WTC11 (cell line): ENCODE results near the gene FLT1. TPM values are rescaled to one million over a fixed set of nuclear protein-coding genes. Genes with fewer than 3 reads are reported as not detected.
A peak's percentile ranks its signal among the peaks of the same experiment; 100 is the strongest.

Experiments
- CBFB ChIP-seq: sonication (generic); formaldehyde crosslinking; IDR thresholded peaks from 2 replicates; pipeline ENCODE4 v1.8.1; 2022; ENCODE audit warnings: mild to moderate bottlenecking, low read depth, missing genetic modification reagents
- CREB1 ChIP-seq: sonication (generic); formaldehyde crosslinking; IDR thresholded peaks from 2 replicates; pipeline ENCODE4 v1.8.0; 2023; ENCODE audit warnings: mild to moderate bottlenecking, missing genetic modification reagents
- ELF4 ChIP-seq: sonication (generic); formaldehyde crosslinking; IDR thresholded peaks from 2 replicates; pipeline ENCODE4 v1.8.1; 2022; ENCODE audit warnings: low read depth, mild to moderate bottlenecking, moderate library complexity, missing genetic modification reagents
- EMX1 ChIP-seq: fragments of 250-450 bp; sonication (Bioruptor Pico); IDR thresholded peaks from 2 replicates; pipeline ENCODE4 v1.8.0; 2021; ENCODE audit warnings: mild to moderate bottlenecking
- ESRRA ChIP-seq: sonication (generic); formaldehyde crosslinking; IDR thresholded peaks from 2 replicates; pipeline ENCODE4 v1.8.1; 2022; ENCODE audit warnings: mild to moderate bottlenecking, missing genetic modification reagents, borderline replicate concordance
- FOXJ3 ChIP-seq: sonication (generic); formaldehyde crosslinking; IDR thresholded peaks from 2 replicates; pipeline ENCODE4 v1.9.0; 2021; ENCODE audit warnings: missing genetic modification reagents, mild to moderate bottlenecking, borderline replicate concordance
- FOXK1 ChIP-seq: sonication (generic); formaldehyde crosslinking; IDR thresholded peaks from 2 replicates; pipeline ENCODE4 v1.8.0; 2022; ENCODE audit warnings: mild to moderate bottlenecking, moderate library complexity, missing genetic modification reagents
- GABPB1 ChIP-seq: sonication (generic); formaldehyde crosslinking; IDR thresholded peaks from 2 replicates; pipeline ENCODE4 v1.8.1; 2023; ENCODE audit warnings: mild to moderate bottlenecking, missing genetic modification reagents
- GRHL2 ChIP-seq: fragments of 250-450 bp; sonication (Bioruptor Pico); IDR thresholded peaks from 2 replicates; pipeline ENCODE4 v1.8.0; 2022; ENCODE audit warnings: mild to moderate bottlenecking, moderate library complexity; ENCODE audit not compliant: insufficient replicate concordance, severe bottlenecking
- HMGA2 ChIP-seq: fragments of 250-450 bp; sonication (Bioruptor Pico); IDR thresholded peaks from 2 replicates; pipeline ENCODE4 v1.4.0; 2021; ENCODE audit warnings: mild to moderate bottlenecking, moderate library complexity
- NFYB ChIP-seq: sonication (generic); formaldehyde crosslinking; conservative IDR thresholded peaks from 2 replicates; pipeline ENCODE4 v1.8.0; 2022; ENCODE audit warnings: low read depth, missing genetic modification reagents
- PRRX2 ChIP-seq: fragments of 250-450 bp; sonication (Bioruptor Pico); IDR thresholded peaks from 2 replicates; pipeline ENCODE4 v1.8.0; 2021; ENCODE audit warnings: mild to moderate bottlenecking
- SMAD4 ChIP-seq: sonication (generic); formaldehyde crosslinking; IDR thresholded peaks from 2 replicates; pipeline ENCODE4 v1.8.0; 2022; ENCODE audit warnings: mild to moderate bottlenecking, missing genetic modification reagents
- SP1 ChIP-seq: sonication (generic); formaldehyde crosslinking; conservative IDR thresholded peaks from 2 replicates; pipeline ENCODE4 v1.8.1; 2022; ENCODE audit warnings: missing genetic modification reagents
- TCF7 ChIP-seq: sonication (generic); formaldehyde crosslinking; IDR thresholded peaks from 2 replicates; pipeline ENCODE4 v1.8.0; 2022; ENCODE audit warnings: mild to moderate bottlenecking, low read depth, missing genetic modification reagents, moderate library complexity
- TEAD1 ChIP-seq: sonication (generic); formaldehyde crosslinking; IDR thresholded peaks from 2 replicates; pipeline ENCODE4 v1.8.0; 2022; ENCODE audit warnings: mild to moderate bottlenecking, missing genetic modification reagents
- TEAD4 ChIP-seq: sonication (generic); formaldehyde crosslinking; IDR thresholded peaks from 2 replicates; pipeline ENCODE4 v1.8.0; 2022; ENCODE audit warnings: mild to moderate bottlenecking, missing genetic modification reagents
- TP53 ChIP-seq: sonication (generic); formaldehyde crosslinking; IDR thresholded peaks from 2 replicates; pipeline ENCODE4 v1.8.1; 2023; ENCODE audit warnings: mild to moderate bottlenecking, missing genetic modification reagents
- ZNF138 ChIP-seq: sonication (generic); formaldehyde crosslinking; conservative IDR thresholded peaks from 2 replicates; pipeline ENCODE4 v1.8.1; 2022; ENCODE audit warnings: mild to moderate bottlenecking, moderate library complexity, missing genetic modification reagents
- ZNF396 ChIP-seq: fragments of 250-450 bp; sonication (Bioruptor Pico); IDR thresholded peaks from 2 replicates; pipeline ENCODE4 v1.8.0; 2021; ENCODE audit warnings: mild to moderate bottlenecking, moderate library complexity, borderline replicate concordance
- ZNF671 ChIP-seq: fragments of 250-450 bp; sonication (Bioruptor Pico); IDR thresholded peaks from 2 replicates; pipeline ENCODE4 v1.8.0; 2021; ENCODE audit warnings: mild to moderate bottlenecking
- total RNA-seq: library from RNA; stranded (reverse); gene quantifications from 3 replicates; pipeline ENCODE4 v1.2.3, GENCODE V29; 2021
- TF ChIP-seq, protein P1 (sequence below): sonication (generic); formaldehyde crosslinking; conservative IDR thresholded peaks from 2 replicates; pipeline ENCODE4 v1.8.1; 2023; ENCODE audit warnings: mild to moderate bottlenecking, low read depth, missing genetic modification reagents, moderate library complexity
- TF ChIP-seq, protein P2 (sequence below): fragments of 250-450 bp; sonication (Bioruptor Pico); IDR thresholded peaks from 2 replicates; pipeline ENCODE4 v1.9.0; 2021; ENCODE audit warnings: mild to moderate bottlenecking
- TF ChIP-seq, protein P3 (sequence below): sonication (generic); formaldehyde crosslinking; IDR thresholded peaks from 2 replicates; pipeline ENCODE4 v1.8.1; 2023; ENCODE audit warnings: mild to moderate bottlenecking, missing genetic modification reagents, moderate library complexity
- TF ChIP-seq, protein P4 (sequence below): sonication (generic); formaldehyde crosslinking; IDR thresholded peaks from 2 replicates; pipeline ENCODE4 v1.8.1; 2022; ENCODE audit warnings: mild to moderate bottlenecking, missing genetic modification reagents, moderate library complexity, borderline replicate concordance
- TF ChIP-seq, protein P5 (sequence below): fragments of 250-450 bp; sonication (Bioruptor Pico); IDR thresholded peaks from 2 replicates; pipeline ENCODE4 v1.9.0; 2021; ENCODE audit warnings: mild to moderate bottlenecking, borderline replicate concordance
- TF ChIP-seq, protein P6 (sequence below): sonication (generic); formaldehyde crosslinking; conservative IDR thresholded peaks from 2 replicates; pipeline ENCODE4 v1.8.1; 2022; ENCODE audit warnings: mild to moderate bottlenecking, missing genetic modification reagents
- TF ChIP-seq, protein P7 (sequence below): sonication (generic); formaldehyde crosslinking; IDR thresholded peaks from 2 replicates; pipeline ENCODE4 v1.8.0; 2022; ENCODE audit warnings: mild to moderate bottlenecking, missing genetic modification reagents

Gene FLT1
- total RNA-seq, 1 experiment from 2014 or later, result 66.3 TPM

DNA sequence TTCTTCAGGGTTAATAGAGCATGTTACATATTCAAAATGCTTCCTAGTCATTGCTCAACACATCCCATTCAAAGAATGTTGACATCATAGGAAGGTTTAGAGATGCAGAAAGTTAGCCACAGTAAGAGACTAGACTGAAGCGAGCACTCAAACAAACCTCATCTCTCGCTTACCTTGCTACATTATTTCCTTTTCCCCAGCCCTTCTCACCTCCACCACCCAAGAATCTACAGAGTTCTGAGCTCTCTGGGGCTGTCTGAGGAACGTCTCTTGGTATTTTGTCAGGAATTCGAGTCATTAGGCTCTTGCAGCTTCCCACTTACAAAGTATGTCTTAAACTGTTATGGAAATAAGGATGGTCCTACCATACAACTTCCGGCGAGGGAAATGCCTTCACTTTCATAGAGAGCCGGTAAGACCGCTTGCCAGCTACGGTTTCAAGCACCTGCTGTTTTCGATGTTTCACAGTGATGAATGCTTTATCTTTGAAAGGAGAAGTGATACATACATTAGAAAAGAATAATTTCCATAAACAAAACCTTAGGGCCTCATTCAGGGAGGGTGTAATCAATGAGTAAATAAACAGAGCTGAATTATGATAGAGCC lies 65.1 kb downstream of the FLT1 start (continued):
- TF ChIP-seq, protein P1, sequence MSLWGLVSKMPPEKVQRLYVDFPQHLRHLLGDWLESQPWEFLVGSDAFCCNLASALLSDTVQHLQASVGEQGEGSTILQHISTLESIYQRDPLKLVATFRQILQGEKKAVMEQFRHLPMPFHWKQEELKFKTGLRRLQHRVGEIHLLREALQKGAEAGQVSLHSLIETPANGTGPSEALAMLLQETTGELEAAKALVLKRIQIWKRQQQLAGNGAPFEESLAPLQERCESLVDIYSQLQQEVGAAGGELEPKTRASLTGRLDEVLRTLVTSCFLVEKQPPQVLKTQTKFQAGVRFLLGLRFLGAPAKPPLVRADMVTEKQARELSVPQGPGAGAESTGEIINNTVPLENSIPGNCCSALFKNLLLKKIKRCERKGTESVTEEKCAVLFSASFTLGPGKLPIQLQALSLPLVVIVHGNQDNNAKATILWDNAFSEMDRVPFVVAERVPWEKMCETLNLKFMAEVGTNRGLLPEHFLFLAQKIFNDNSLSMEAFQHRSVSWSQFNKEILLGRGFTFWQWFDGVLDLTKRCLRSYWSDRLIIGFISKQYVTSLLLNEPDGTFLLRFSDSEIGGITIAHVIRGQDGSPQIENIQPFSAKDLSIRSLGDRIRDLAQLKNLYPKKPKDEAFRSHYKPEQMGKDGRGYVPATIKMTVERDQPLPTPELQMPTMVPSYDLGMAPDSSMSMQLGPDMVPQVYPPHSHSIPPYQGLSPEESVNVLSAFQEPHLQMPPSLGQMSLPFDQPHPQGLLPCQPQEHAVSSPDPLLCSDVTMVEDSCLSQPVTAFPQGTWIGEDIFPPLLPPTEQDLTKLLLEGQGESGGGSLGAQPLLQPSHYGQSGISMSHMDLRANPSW, result no peak
- no peak for TF ChIP-seq ZNF396 (CRISPR knock-in tag)
- no peak for TF ChIP-seq ESRRA (CRISPR knock-in tag)
- TF ChIP-seq, protein P2, sequence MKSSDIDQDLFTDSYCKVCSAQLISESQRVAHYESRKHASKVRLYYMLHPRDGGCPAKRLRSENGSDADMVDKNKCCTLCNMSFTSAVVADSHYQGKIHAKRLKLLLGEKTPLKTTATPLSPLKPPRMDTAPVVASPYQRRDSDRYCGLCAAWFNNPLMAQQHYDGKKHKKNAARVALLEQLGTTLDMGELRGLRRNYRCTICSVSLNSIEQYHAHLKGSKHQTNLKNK, result no peak
- TF ChIP-seq GRHL2 (CRISPR knock-in tag), result no peak
- no peak for TF ChIP-seq EMX1
- TF ChIP-seq, protein P3, sequence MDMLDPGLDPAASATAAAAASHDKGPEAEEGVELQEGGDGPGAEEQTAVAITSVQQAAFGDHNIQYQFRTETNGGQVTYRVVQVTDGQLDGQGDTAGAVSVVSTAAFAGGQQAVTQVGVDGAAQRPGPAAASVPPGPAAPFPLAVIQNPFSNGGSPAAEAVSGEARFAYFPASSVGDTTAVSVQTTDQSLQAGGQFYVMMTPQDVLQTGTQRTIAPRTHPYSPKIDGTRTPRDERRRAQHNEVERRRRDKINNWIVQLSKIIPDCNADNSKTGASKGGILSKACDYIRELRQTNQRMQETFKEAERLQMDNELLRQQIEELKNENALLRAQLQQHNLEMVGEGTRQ, result no peak
- no peak for TF ChIP-seq ZNF671 (CRISPR knock-in tag)
- no peak for TF ChIP-seq PRRX2
- TF ChIP-seq, protein P4, sequence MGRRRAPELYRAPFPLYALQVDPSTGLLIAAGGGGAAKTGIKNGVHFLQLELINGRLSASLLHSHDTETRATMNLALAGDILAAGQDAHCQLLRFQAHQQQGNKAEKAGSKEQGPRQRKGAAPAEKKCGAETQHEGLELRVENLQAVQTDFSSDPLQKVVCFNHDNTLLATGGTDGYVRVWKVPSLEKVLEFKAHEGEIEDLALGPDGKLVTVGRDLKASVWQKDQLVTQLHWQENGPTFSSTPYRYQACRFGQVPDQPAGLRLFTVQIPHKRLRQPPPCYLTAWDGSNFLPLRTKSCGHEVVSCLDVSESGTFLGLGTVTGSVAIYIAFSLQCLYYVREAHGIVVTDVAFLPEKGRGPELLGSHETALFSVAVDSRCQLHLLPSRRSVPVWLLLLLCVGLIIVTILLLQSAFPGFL (CRISPR knock-in tag), result no peak
- no peak for TF ChIP-seq TCF7 (CRISPR knock-in tag)
- no peak for TF ChIP-seq CREB1 (CRISPR knock-in tag)
- no peak for TF ChIP-seq NFYB (CRISPR knock-in tag)
- TF ChIP-seq ZNF138 (CRISPR knock-in tag), result no peak
- TF ChIP-seq ELF4 (CRISPR knock-in tag), result no peak
- TF ChIP-seq TEAD1 (CRISPR knock-in tag), result peak; percentile 90; the same call in 1 of the 2 replicates
- TF ChIP-seq, protein P5, sequence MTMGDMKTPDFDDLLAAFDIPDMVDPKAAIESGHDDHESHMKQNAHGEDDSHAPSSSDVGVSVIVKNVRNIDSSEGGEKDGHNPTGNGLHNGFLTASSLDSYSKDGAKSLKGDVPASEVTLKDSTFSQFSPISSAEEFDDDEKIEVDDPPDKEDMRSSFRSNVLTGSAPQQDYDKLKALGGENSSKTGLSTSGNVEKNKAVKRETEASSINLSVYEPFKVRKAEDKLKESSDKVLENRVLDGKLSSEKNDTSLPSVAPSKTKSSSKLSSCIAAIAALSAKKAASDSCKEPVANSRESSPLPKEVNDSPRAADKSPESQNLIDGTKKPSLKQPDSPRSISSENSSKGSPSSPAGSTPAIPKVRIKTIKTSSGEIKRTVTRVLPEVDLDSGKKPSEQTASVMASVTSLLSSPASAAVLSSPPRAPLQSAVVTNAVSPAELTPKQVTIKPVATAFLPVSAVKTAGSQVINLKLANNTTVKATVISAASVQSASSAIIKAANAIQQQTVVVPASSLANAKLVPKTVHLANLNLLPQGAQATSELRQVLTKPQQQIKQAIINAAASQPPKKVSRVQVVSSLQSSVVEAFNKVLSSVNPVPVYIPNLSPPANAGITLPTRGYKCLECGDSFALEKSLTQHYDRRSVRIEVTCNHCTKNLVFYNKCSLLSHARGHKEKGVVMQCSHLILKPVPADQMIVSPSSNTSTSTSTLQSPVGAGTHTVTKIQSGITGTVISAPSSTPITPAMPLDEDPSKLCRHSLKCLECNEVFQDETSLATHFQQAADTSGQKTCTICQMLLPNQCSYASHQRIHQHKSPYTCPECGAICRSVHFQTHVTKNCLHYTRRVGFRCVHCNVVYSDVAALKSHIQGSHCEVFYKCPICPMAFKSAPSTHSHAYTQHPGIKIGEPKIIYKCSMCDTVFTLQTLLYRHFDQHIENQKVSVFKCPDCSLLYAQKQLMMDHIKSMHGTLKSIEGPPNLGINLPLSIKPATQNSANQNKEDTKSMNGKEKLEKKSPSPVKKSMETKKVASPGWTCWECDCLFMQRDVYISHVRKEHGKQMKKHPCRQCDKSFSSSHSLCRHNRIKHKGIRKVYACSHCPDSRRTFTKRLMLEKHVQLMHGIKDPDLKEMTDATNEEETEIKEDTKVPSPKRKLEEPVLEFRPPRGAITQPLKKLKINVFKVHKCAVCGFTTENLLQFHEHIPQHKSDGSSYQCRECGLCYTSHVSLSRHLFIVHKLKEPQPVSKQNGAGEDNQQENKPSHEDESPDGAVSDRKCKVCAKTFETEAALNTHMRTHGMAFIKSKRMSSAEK (CRISPR knock-in tag), result no peak
- TF ChIP-seq SP1 (CRISPR knock-in tag), result no peak
- no peak for TF ChIP-seq CBFB (CRISPR knock-in tag)
- TF ChIP-seq FOXJ3 (CRISPR knock-in tag), result 0 out of 2 replicates have a peak, but pooled peaks have one; percentile 65
- peak; percentile 42 for TF ChIP-seq FOXK1
- TF ChIP-seq HMGA2, result no peak
- TF ChIP-seq TP53 (CRISPR knock-in tag), result no peak
- TF ChIP-seq TEAD4, result no peak
- TF ChIP-seq SMAD4 (CRISPR knock-in tag), result no peak
- TF ChIP-seq, protein P6, sequence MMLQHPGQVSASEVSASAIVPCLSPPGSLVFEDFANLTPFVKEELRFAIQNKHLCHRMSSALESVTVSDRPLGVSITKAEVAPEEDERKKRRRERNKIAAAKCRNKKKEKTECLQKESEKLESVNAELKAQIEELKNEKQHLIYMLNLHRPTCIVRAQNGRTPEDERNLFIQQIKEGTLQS (CRISPR knock-in tag), result no peak
- no peak for TF ChIP-seq GABPB1 (CRISPR knock-in tag)
- TF ChIP-seq, protein P7, sequence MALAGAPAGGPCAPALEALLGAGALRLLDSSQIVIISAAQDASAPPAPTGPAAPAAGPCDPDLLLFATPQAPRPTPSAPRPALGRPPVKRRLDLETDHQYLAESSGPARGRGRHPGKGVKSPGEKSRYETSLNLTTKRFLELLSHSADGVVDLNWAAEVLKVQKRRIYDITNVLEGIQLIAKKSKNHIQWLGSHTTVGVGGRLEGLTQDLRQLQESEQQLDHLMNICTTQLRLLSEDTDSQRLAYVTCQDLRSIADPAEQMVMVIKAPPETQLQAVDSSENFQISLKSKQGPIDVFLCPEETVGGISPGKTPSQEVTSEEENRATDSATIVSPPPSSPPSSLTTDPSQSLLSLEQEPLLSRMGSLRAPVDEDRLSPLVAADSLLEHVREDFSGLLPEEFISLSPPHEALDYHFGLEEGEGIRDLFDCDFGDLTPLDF (CRISPR knock-in tag), result no peak
